Stromal cell of bone marrow (primary cell): ENCODE data around the gene PZP.
A peak's percentile ranks its signal among the peaks of the same experiment; 100 is the strongest.

Experiments used
- DNase-seq: peaks from one replicate; pipeline ENCODE4 v3.0.0-alpha.2; 2012; ENCODE audit warnings: low read depth

Gene PZP

DNA sequence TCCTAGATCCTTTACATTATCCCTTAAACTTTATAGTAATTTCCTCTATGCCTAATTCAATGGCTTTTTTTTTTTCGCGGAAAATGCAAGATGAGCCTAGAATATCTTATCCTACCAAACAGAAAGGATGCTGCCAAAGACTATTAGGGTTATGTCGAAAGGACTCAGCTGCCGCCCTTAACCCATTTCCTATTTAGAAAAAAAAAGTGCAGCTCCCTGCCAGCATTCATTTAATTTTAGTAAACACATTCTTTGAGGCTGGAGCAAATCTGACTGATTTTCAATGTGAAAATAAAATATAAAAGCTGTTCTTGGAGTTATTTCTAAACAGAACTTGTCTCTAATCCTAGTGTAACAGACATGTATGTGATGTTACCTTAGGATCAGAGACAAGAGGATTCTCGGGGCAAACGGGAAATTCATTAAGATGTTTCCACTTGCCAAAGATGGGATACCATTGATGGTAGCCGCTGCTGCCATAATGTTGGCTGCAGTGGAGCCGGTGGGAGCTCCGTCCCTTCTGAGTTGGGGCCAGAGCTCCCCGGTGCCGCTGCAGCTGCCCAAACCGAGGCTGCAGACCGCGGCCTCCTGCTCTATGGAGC lies 84.3 kb downstream of the PZP start:
- DNase-seq: no peak

DNA sequence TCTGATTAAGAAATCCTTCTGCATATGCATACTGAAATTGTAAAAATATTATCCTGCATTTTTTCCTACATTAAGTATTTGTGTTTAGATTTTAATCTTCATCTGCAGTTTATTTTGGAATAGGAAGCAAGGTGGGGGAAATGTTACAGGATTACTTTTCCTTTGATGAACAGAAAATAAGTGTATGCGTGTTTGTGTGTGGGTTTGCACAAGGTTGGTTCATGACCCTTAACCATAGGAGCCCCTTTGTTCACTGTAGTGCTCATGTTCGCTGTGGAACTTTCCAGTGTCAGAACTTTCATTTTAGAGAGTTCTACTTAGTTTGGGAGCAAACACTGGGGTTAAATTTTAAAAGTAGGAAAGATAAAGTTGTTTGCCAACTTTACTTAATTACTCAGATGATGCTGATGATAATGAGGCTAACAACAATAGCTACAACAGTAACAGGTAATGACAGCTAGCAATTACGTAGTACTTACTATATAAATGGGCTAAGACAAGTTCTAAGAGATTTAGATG lies 86.0 kb downstream of the PZP start:
- no peak for DNase-seq

DNA sequence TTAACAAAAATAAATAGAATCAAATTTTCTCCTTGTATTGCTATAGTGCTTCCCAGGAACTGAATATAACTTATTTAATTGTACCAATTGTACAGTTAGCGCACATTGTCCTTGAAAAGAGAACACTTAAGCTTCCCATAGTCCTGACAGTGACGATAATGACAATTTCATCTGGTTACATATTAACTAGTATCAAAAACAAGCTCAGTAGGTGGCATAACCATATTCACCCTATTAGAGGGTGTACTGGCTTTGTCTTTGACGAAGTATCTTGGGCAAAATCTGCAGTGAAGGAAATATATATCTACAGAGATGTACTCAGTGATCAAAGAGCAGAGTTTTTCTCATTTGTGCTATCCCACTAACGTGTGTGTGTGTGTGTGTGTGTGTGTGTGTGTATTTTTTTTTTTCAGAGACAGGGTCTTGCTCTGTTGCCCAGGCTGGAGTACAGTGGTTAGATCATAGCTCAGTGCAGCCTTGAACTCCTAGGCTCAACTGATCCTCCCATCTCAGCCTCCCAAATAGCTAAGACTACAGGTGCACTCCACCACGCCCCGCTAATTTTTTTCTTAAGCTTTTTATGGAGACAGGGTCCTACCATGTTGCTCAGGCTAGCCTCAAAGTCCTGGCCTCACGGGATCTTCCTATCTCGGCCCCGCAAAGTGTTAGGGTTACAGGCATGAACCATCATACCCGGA lies 87.6 kb downstream of the PZP start:
- DNase-seq: no peak

DNA sequence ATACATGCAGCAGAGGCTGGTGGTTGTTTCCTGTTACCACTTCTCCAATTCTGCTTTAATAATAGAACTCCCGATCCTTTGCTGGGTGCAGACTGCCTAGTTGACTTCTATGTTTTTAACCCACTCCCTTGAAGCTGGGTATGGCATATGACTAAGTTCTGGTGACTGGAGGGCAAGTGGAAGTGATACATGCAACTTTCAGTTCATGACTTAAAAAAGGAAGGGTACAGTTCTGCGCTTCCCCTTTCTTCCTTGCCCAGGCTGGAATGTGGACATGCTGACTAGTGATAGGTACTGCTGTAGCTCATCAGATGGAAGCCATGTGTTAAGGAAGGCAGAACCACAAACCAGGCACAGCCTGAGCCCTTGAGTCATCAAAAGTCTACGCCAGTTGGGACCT lies 90.0 kb downstream of the PZP start:
- no peak for DNase-seq

DNA sequence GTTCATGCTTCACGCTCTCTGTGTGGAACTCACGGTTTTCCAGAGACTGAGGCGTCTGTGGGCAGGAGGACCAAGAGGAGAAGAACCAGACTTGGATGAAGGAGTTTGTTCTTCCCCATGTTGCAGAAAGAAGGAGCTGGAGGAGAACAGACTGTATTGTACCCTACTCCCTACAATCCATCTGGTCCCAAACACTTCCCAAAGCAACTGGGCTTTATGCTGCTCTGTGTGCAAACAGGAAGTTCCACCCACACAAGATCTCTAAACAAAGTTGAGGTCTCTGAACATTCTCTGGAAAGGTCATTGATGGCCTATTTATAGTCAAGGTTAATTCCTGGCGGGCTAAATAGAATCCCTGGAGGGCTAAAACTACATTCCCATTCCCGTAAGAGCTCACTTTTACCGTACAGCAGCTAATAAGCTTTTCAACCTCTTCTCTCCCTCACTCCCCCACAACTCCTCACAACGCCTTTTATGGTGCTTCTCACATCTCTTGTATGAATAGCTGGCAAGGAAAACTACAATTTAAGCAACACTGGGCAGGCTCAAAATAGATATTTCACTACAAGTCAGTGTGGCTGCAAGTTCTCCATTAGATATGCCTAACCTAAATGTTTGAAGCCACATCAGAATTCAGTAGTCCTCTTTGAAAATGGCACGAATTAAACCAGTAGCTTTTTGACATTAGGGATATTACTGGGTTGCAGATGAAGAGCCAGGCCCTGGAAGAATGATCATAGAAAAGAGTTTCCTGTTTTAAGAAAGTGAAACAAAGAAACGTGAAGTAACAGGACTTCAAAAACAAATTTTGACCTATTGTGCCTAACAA lies 92.2 kb downstream of the PZP start, which contains the start of gene A2M:
A2M (minus strand) TSS at position 189 of the 829 bp plus-strand sequence; CDS start at position 119, 70 bp downstream.
- DNase-seq: peak; percentile 7

DNA sequence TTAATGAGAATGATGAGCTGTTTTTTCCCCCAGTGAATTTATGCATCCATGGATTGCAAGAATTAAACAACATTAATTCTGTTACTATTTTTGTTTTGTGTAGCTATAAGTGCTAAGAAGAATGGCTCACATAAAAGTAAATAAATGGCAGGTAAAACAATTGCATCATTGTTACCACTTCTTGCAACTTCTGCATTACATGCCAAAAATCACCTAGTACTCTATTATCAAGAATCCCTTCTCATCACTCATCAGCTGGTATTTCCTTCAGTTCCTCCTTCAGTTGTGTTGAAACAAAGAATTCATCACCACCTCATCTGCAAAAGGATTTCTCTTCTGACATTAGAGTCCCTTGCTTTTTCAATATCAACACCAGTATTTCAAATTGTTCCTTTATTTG lies 93.2 kb downstream of the PZP start:
- DNase-seq: no peak

DNA sequence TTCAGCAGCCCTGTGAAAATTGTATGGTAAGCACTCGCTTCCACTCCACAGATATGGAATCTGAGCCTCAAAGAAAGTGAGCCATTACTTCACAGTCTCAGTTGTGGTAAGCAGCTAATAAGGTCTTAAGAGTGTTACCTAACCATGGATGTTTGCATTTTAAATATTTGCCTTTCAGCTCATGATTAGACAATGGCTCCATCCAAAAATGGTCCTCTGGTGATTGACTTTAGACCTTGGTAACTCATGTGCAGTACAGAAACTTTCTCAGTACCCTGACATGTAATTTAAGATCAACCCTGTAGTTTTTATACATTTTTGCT lies 94.2 kb downstream of the PZP start:
- no peak for DNase-seq

DNA sequence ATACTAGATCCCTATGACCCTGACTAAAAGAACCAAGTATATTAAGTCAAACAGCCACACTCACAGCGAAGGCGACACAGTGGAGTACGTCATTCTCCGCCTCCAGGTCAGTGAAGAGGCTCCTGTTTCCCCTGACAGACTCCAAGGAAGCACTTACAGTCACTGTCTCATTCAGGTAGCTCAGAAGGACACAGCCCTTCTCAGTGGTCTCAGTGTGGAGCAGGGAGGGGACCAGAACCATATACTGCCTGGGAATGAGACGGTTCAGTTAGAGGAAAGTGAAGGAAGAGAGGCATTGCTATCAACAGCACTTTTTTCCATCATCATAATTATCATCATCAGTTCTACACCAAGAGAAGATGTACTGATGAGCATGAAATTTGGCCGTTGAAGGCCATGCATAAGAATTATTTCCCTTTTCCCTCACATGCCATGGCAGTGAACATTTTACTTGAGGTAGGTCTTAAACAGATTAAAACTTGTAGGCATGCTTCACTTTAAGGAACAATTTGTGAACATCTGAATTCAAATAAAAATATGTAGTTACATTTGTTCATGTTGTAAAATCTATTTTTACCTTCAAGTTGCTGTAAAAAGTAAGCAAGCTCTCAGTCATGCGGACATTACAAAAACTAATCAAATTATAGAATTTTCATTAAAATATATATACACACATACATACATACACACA lies 94.8 kb downstream of the PZP start:
- no peak for DNase-seq

DNA sequence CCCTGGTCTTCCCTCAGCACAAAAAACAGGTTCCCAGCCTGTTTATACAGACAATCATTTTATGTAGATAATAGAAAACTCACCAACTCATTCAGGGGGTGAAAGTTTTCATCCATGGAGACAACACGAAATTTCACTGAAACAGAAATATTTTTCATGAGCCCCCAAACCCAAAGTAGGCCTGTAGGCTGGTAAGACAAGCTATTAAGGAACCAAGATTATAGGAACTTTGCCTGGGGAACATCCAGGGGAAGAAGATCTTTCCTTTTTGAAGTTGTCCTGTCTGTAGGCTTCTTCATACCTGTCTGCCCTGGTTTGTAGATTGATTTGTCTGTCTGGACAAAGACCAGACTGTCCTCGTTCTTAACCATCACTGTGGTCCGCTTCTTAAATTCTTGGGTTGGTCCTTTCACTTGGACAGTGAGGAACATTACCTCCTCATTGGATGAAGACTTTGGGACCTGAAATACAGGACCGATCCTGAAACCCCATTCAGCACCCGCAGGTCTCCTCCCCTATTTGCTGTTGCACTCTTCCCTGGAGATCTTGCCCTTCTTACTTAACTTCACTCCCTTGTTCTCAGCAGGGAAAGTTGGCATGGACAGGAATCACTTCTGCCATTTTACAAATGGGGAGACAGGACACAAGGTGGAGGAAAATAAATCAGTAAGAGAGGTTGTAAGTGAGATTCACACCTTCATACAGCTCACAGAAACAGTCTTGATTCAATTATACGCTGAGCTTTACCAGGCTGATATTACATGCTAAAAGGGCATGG lies 95.9 kb downstream of the PZP start:
- DNase-seq: no peak

DNA sequence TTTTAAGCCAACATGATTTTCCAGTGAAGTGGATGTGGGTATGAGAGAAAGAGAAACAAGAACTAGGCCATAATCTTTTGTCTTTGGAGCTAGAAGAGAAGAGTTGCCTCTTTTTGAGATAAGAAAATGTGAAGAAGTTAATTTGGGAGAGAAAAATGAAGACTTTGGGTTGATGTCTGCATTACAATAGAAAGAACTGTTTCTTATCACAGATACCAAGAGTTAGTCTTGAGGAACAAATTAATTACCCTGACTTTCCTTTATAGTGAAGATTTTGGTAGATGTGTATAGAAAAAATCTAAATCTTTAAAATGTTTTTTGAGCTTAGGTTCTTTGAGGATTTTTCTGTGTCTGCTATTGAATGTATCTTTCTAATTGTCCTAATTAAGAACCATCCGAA lies 96.7 kb downstream of the PZP start:
- no peak for DNase-seq

DNA sequence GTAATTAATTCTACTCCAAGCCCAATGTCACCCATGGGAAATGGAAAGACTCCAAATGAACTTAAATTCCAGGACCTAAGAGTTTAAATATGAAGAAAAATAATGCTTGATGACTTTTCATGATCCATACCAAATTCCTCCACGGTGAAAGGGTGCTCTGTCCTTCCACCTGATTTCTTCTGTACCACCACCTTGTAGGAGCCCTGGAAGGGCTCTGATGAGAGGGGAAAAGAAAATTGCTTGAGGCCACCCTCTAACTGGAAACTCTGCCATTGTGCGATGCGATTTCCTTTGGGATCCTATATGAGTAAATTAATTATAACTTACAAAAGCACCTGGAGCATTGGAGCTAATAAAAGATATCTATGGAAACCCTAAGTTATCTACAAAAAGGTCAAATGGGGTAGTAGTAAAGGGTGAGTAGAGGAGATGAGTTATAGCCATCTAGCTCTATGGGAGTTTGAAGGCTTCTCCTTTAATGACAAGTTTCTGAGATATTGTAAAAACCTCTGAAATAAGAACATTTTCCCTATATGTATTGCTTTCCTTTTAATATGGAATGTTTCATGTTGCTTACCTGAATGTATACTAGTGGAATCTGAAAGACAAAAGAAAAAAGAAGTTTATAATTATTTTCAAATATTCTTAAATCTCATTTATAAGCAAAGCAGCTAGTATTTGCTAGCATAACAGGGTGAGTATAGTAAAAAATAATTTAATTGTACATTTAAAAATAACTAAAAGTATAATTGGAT lies 98.3 kb downstream of the PZP start:
- DNase-seq: no peak

DNA sequence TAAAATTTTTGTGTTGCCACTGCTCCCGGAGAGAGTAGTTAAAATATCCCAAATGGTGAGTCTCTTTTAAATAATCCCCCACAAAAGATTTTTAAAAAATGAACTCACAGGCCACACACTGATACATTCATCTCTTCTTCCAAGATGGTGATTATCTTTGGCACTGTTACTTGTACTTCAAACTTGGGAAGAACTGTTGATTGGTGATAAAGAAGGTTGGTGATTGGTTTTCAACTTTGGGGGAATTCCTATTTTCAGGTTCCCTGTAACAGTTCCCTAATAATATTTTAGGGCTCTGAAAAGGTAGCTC lies 99.0 kb downstream of the PZP start:
- DNase-seq: no peak

DNA sequence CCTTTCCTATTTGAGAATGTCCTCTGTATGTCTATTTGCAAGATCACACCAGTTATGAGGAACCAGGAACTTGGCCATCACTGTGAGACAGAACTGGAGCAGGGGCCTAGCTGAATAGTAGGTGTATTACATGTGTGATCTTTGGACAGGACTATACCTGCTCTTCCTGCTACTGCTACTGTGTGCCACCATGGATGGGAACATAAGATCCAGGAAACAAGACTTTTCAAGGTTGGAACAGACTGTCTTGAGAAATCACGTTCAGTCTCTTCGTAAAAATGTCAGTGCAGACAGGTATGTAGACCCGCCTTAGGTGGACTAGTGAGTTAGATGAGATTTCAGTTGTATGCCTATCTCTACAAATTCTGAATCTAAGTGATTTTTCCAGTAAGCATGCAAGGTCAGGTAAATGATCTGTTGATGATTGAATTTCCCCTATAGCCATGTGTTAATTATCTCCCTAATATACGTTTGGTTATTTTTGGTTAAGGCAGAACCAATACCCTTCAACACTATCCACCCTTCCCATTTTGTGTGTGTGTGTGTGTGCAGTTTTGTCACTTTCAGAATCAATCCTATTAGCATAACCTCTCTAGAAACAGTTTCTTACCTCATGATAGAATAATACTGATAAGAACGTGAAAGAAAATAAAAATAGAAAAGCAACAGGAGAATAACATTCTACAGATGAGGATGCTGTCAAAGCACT lies 99.5 kb downstream of the PZP start:
- no peak for DNase-seq

DNA sequence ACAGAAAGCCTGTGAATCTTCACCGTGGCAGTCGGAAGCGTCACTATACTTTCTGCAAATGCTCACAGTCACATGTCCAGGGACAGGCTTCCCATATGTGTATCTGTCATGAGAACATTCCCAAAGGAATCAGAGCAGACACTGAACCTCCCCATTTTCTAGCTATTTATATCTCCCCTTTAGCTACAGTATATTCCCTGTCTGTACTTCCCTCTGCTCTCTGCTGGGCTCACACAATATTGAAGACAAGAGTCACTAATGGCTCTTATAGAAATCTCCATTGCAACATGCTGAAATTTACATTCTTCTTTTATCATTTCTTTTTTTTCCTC lies 100.7 kb downstream of the PZP start:
- no peak for DNase-seq

DNA sequence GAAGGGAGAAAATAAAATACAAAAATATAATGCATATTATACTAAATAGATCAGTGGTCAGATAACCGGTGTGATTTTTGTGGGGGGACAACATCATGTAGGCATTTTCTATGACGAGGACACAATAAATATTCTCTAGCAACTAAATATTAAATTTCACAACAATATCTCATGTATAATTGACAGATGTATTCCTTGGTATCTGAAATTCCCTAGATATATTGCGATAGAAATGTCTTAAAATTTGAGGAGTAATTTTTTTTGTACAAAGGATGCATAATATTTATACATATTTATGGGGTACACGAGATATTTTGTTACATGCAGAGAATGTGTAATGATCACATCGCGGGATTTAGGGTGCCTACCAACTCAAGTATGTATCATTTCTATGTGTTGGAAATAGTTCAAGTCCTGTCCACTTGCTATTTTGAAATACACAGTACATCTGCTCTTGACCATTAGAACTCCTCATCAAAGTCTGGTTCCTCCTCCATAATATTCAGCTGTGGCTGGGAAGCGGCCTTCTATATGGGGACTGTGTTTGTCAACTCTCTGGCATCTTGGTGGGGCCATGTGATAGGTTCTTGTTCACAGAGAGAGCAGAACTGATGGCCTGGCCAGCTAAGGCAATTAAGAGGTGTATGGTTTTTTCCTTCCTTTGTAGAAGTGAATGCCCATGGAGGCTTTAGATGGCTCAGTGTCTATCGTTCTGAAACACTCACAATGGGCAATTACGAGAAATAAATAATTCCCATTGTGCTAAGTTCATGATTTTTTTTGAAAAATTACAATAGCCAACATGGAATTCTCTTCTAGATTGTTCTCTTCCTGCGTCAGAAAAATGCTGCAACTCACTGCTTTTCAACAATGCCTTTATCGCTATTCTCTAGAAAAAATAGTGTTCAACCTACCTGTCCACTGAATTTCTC lies 101.3 kb downstream of the PZP start:
- no peak for DNase-seq

DNA sequence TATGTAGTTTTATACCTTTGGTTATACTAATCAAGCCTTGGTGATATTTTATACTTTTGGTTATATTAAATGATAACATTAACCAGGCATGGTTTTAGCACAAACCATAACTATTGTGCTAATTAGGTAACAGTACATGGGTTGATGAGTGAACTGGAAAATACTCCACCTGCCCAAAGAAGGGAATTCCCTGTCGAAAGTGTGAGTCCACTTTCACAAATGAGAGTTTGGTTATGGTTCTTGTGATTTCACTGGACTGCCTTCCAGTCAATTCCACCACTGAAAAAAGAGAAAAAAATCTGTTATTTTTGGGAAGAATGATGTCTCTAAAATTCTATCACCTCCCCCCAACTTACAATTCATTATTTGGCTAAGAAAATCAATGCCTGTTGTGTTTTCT lies 102.1 kb downstream of the PZP start:
- DNase-seq: no peak

DNA sequence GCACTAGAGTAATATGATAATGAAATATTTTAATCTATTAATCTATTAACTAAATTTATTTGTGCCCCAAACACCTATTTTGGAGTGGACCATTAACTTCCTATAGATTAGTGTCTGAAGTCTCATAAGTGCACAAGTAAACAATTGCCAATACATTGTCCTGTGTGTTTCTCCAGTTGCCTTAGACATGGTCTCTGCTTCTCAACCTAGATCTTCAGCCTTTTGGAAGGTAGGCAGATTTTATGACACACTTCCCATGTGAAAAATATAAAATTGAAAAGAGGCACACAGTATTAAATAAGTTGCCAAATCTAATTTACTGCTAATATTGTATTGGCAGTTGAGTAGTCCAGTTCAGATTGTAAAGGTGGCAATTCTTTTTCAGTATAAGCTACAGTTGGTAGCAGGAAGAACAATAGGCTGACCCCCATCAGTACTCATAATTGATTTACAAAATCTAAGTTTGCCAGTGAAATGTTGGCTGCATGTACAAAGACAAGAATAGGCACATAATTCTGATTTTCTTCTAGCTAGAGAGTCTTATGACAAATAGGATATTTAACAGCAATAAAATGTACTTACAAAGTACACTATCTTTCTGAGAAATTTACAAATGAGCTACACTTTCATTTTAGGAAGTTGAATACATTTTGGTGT lies 103.3 kb downstream of the PZP start:
- no peak for DNase-seq

DNA sequence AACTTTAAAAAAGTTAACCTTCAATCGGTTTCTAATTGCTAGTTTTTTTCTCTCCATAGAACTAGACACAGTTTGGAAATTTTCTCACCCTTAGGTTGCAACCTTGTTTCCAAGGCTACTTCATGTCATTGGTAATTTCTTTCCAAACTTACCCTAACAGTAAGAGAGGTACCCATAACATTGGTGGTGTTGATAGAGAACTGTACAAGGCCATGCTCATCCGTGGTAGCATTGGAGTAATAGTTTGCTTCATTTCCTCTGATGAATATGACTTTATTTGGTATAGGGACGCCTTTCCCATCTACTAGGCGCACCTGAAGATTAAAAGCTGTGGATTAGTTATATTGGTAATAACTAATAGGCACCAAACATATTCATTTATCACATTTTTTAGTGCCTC lies 104.1 kb downstream of the PZP start:
- DNase-seq: no peak
